Parathyroid adenoma (tissue), 2 donors: ENCODE data around the gene ADAMTSL2.

ENCODE experiments used
- H2AFZ ChIP-seq: fragments of 300-600 bp; sonication (generic); one replicate; pipeline ENCODE4 v1.7.0; 2017; ENCODE audit warnings: antibody characterized with exemption, mild to moderate bottlenecking
- H3K27ac ChIP-seq: fragments of 300-600 bp; sonication (generic); one replicate; pipeline ENCODE4 v1.7.0; 2017
- H3K27me3 ChIP-seq: fragments of 300-600 bp; sonication (generic); one replicate; pipeline ENCODE4 v1.7.0; 2017; ENCODE audit warnings: low read length; ENCODE audit not compliant: control insufficient read depth, insufficient read depth
- H3K36me3 ChIP-seq: fragments of 300-600 bp; sonication (generic); one replicate; pipeline ENCODE4 v1.7.0; 2017; ENCODE audit warnings: low read length; ENCODE audit not compliant: control insufficient read depth, insufficient read depth
- H3K4me1 ChIP-seq: fragments of 300-600 bp; sonication (generic); one replicate; pipeline ENCODE4 v1.7.0; 2017; ENCODE audit warnings: control low read depth
- H3K4me2 ChIP-seq: fragments of 300-600 bp; sonication (generic); one replicate; pipeline ENCODE4 v1.7.0; 2017; ENCODE audit warnings: low read length
- H3K4me3 ChIP-seq: fragments of 300-600 bp; sonication (generic); one replicate; pipeline ENCODE4 v1.7.0; 2017; ENCODE audit warnings: low read depth, low read length
- H3K79me2 ChIP-seq: fragments of 300-600 bp; sonication (generic); one replicate; pipeline ENCODE4 v1.7.0; 2017; ENCODE audit warnings: control low read depth
- H3K9ac ChIP-seq: fragments of 300-600 bp; sonication (generic); one replicate; pipeline ENCODE4 v1.7.0; 2017; ENCODE audit warnings: mild to moderate bottlenecking
- H3K9me3 ChIP-seq: fragments of 300-600 bp; sonication (generic); one replicate; pipeline ENCODE4 v1.7.0; 2017; ENCODE audit warnings: low read length; ENCODE audit not compliant: control insufficient read depth
- TF ChIP-seq, protein P1 (sequence below): fragments of 300-600 bp; sonication (generic); IDR thresholded peaks from one replicate; pipeline ENCODE4 v1.7.0; 2017; ENCODE audit warnings: antibody characterized with exemption, mild to moderate bottlenecking
- donor health status: primary hyperparathyroidism.

Gene ADAMTSL2

DNA sequence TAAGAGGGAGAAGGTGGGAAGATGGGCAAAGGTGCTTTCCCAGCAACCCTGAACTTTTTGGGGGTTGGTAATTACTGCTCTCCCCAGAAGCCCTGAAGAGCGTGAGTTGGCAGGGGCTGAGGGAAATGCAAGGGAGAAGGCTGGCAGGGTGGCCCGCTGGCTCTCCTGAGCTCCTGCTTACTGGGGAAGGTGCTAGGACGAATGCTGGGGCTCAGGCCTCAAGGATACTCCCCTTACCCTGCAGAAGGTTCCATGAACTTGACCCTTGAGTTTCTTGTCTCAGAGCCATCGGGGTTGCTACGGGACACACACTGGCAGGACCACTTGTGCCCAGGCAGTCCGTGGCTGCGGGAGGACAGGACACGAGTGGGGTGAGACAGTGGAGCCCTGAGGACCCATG lies 73.5 kb downstream of the ADAMTSL2 start:
- Histone ChIP-seq H3K27me3 (no peaks in the 10 kb centered on the region), H3K27ac (no peak overlapping the region), H3K9ac (no peak overlapping the region)

DNA sequence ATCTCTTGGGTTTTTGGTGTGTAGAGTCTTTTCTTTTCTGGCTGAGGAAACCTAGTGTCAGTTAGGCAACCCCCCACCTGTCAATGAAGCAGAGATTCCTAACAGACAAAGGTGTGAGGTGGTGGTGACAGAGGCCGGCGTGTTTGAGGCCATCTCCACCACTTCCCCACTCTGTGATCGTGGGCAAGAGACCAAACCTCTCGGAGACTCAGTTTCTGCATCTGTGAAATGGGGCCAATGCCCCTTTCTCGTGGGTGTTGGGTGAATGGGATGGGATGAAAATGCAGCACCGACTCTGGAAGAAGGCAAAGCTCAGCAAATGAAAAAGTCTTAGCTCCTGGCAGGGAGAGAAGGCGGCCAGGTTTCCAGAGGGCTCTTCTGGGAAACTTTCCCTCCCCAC lies 73.9 kb downstream of the ADAMTSL2 start:
- Histone ChIP-seq H3K4me2 (no peak overlapping the region), H3K79me2 (no peaks in the 10 kb centered on the region), H3K9me3 (no peaks in the 10 kb centered on the region), H3K9ac (no peak overlapping the region), H3K4me3 (no peak overlapping the region), H3K27me3 (no peaks in the 10 kb centered on the region), H2AFZ (no peak overlapping the region), H3K27ac (no peak overlapping the region), H3K36me3 (no peaks in the 10 kb centered on the region), H3K4me1 (no peaks in the 10 kb centered on the region)
- TF ChIP-seq, protein P1, sequence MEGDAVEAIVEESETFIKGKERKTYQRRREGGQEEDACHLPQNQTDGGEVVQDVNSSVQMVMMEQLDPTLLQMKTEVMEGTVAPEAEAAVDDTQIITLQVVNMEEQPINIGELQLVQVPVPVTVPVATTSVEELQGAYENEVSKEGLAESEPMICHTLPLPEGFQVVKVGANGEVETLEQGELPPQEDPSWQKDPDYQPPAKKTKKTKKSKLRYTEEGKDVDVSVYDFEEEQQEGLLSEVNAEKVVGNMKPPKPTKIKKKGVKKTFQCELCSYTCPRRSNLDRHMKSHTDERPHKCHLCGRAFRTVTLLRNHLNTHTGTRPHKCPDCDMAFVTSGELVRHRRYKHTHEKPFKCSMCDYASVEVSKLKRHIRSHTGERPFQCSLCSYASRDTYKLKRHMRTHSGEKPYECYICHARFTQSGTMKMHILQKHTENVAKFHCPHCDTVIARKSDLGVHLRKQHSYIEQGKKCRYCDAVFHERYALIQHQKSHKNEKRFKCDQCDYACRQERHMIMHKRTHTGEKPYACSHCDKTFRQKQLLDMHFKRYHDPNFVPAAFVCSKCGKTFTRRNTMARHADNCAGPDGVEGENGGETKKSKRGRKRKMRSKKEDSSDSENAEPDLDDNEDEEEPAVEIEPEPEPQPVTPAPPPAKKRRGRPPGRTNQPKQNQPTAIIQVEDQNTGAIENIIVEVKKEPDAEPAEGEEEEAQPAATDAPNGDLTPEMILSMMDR, result no peak

More for the DNA sequence above, 73.5 kb downstream of the ADAMTSL2 start:
- H3K9me3 ChIP-seq, result no peaks in the 10 kb centered on the region
- TF ChIP-seq, protein P1, result no peak
- H3K36me3 ChIP-seq, result no peaks in the 10 kb centered on the region
- H3K79me2 ChIP-seq, result no peaks in the 10 kb centered on the region
- H3K4me1 ChIP-seq, result no peaks in the 10 kb centered on the region
- no peak overlapping the region for H2AFZ ChIP-seq
- H3K4me3 ChIP-seq, result no peak overlapping the region
- H3K4me2 ChIP-seq, result no peak overlapping the region

DNA sequence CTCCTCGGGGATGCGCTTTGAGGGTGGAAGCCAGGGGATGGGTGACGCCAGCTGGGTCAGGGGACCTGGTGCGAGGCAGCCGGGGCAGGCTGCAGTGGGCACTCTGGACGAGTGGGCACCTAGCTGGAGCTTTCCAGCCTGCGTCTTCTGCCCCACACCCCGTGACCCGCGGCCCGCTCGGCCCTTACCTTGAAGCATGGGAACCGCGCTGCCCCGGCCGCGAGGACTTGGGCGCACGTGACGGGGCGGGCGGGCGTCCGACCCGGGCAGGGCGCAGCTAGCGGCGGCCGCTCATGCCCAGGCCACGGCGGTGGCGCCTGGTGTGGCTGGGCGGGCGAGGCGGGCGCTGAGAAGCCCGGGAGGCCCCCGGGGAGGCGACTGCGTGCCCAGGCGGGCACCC lies 74.4 kb downstream of the ADAMTSL2 start:
- no peaks in the 10 kb centered on the region for H3K36me3 ChIP-seq
- no peaks in the 10 kb centered on the region for H3K9me3 ChIP-seq
- H3K79me2 ChIP-seq, result no peaks in the 10 kb centered on the region
- H2AFZ ChIP-seq, result no peak overlapping the region
- TF ChIP-seq, protein P1, result no peak
- H3K4me2 ChIP-seq, result no peak overlapping the region
- H3K4me3 ChIP-seq, result no peak overlapping the region
- no peak overlapping the region for H3K27ac ChIP-seq
- H3K27me3 ChIP-seq, result no peaks in the 10 kb centered on the region
- no peaks in the 10 kb centered on the region for H3K4me1 ChIP-seq
- no peak overlapping the region for H3K9ac ChIP-seq

DNA sequence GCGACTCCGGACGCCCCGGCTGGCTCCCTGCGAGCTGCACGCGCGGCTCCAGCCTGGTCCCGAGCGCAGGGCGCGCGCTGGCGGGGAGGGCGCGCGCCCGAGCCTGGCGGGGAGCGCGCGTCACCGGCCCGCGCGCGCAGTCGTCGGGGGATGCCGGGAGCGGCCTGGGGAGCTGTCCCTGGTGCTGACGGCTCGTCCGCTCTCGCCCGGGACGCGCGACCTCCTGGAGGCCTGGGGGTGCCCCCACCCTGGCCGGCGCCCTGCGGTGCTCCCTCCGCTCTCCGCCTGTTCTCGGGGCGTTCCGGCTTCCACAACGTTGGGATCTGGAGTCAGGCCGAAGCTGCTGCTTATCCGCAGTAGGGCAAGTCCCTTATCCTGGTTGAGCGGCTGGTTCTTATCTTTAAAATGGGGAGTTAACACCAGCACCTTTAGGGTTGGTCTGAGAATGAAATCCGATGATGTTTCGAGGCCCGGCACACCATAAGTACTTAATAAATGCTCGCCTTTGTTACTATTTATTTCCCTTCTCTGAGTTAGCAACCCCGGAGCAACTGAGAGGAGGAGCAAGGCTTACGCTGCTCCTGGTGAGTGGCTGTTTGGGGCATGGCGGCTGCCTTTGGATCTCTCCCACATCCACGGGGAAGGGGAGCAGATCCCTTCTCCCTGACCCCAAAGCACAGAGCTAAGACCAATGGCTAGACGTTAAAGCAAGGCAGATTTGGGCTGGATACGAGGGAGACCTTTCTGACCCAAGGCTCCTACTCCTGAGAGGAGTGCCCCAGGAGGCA lies 75.0 kb downstream of the ADAMTSL2 start, which contains the start of gene FAM163B:
Gene FAM163B (minus strand): TSS at position 79 of the 788 bp plus-strand sequence. CDS start 29,166 bp downstream, outside the sequence.
- no peaks in the 10 kb centered on the region for H3K4me1 ChIP-seq
- no peak within 1 kb of the TSS for H3K4me3 ChIP-seq
- TF ChIP-seq, protein P1, result no peak
- no peaks in the 10 kb centered on the region for H3K9me3 ChIP-seq
- no peaks in the 10 kb centered on the region for H3K79me2 ChIP-seq
- no peak within 1 kb of the TSS for H3K9ac ChIP-seq
- no peaks in the 10 kb centered on the region for H3K36me3 ChIP-seq
- H2AFZ ChIP-seq, result no peak within 1 kb of the TSS
- no peak within 1 kb of the TSS for H3K27ac ChIP-seq
- H3K4me2 ChIP-seq, result no peak within 1 kb of the TSS
- no peaks in the 10 kb centered on the region for H3K27me3 ChIP-seq

DNA sequence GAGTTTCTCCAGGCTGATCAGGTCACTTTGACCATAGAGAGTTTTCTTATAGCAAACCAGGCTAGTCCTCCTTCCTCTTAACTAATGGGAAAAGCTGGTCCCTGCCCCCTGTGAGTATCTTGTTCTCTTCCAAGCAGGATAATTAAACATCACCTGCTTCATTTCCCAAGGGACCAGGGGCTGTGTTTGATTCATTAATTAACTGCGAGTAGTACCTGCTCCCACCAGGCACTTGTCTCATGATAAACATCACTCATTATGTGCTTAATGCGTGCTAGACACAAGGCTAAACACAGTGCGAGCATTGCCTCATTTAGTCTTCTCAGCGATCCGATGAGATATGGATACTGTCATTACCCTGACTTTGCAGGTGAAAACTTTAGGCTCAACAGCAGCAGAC lies 76.3 kb downstream of the ADAMTSL2 start:
- H3K36me3 ChIP-seq, result no peaks in the 10 kb centered on the region
- no peaks in the 10 kb centered on the region for H3K9me3 ChIP-seq
- no peaks in the 10 kb centered on the region for H3K79me2 ChIP-seq
- H3K4me1 ChIP-seq, result no peaks in the 10 kb centered on the region
- no peaks in the 10 kb centered on the region for H3K27me3 ChIP-seq
- no peak overlapping the region for H3K4me3 ChIP-seq
- H3K9ac ChIP-seq, result no peak overlapping the region
- no peak overlapping the region for H3K27ac ChIP-seq
- no peak overlapping the region for H2AFZ ChIP-seq
- TF ChIP-seq, protein P1, result no peak
- no peak overlapping the region for H3K4me2 ChIP-seq
